Activated CD4-positive, alpha-beta memory T cell treated with anti-CD3 and anti-CD28 coated beads for 36 hours (primary cell): ENCODE measurements around the gene NCKAP1. TPM values are rescaled to one million over a fixed set of nuclear protein-coding genes. Genes with fewer than 3 reads are reported as not detected.

Experiments
- CTCF ChIA-PET: fragments of 350-600 bp; sonication (Branson Sonifier 250); formaldehyde crosslinking; loops from one replicate; lab custom pipeline; 2021; ENCODE audit warnings: antibody characterized with exemption, inconsistent platforms; lab: Charles Lee
- POLR2A ChIA-PET: fragments of 350-600 bp; sonication (Branson Sonifier 250); formaldehyde crosslinking; loops from one replicate; lab custom pipeline; 2021; ENCODE audit warnings: antibody characterized with exemption; lab: Charles Lee
- DNase-seq: peaks from one replicate; pipeline ENCODE4 v3.0.0-alpha.2; 2020
- H3K27ac Mint-ChIP-seq: one replicate; pipeline ENCODE4 v1.8.0; 2021; ENCODE audit warnings: mixed read lengths
- H3K27me3 Mint-ChIP-seq: one replicate; pipeline ENCODE4 v1.8.0; 2021; ENCODE audit warnings: mixed read lengths
- H3K36me3 Mint-ChIP-seq: one replicate; pipeline ENCODE4 v1.8.0; 2021; ENCODE audit warnings: mixed read lengths
- H3K4me1 Mint-ChIP-seq: one replicate; pipeline ENCODE4 v1.8.0; 2021; ENCODE audit warnings: low read depth, mixed read lengths
- H3K4me3 Mint-ChIP-seq: one replicate; pipeline ENCODE4 v1.8.0; 2021; ENCODE audit warnings: mild to moderate bottlenecking, mixed read lengths
- H3K9me3 Mint-ChIP-seq: one replicate; pipeline ENCODE4 v1.8.0; 2021; ENCODE audit warnings: mixed read lengths
- intact Hi-C: fragments of 100-400 bp; cut with micrococcal nuclease; formaldehyde crosslinking; loops from one replicate; pipeline ENCODE4 v1.15.1; 2023
- total RNA-seq, 2 experiments: library from RNA; stranded (reverse); gene quantifications; one replicate each; pipeline ENCODE4 v1.2.3, GENCODE V29; 2021

The NCKAP1 gene
- total RNA-seq, 2 experiments from 2014 or later, result 18.8 to 21.7 TPM

DNA sequence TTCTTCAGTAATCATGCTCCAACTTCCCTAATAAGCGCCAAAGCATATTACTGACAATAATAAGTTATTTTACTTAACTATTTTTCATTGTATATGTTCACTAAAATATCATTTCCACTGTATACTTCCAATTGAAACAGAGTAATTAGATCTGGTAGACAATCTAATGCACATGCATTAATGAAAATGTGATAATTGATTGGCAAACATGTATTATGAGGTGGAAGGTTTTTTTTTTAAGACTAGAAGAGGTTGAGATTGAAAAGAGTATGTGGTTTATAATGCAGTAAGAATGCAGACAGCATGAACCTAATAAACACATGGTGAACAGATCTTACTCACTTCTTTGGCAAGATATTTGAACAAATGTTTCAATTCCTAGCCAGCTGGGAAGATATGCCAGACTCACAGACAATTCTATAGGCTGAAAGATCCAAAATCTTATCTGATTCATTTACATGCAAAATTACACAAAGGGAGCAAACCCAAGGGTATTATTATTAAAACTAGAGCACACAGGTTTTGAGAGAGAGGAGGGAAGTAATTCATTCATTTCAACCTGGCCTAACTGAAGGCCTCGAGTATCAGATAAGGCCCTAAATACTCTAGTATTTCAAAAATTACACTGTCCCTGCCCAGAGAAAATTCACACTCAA is 2.8 kb downstream of the NCKAP1 start:
- intact Hi-C loops, result loop anchor here (5.0 kb wide), 1 partner anchor 83 kb away; no protein-coding TSS in a partner anchor
- POLR2A ChIA-PET, result no interaction called here
- Mint-ChIP-seq H3K27me3 (peaks cover 32% of the 10 kb centered on the region), H3K4me1 (peaks cover 28% of the 10 kb centered on the region), H3K27ac (no peak overlapping the region), H3K9me3 (no peaks in the 10 kb centered on the region), H3K4me3 (no peak overlapping the region), H3K36me3 (no peaks in the 10 kb centered on the region)
- DNase-seq, result no peak
- CTCF ChIA-PET, result no interaction called here

DNA sequence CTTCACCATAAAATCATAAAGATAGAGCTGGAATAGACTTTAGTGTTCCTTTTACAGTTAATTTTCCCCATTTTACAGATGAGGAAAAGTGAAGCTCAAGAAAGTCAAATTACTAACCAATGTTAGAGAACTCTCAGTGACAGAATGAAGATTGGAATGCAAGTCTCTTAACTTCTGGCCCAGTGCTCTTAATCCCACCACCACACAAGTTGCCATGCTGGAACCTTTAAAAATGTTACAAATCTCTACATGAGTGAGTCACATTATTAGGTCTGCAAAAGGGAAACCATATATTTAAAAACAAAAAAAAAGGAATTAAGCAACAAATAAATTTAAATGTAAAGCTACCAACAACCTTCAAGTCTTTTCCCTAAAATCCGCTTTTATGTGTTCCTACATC is 3.5 kb downstream of the NCKAP1 start:
- CTCF ChIA-PET, result no interaction called here

DNA sequence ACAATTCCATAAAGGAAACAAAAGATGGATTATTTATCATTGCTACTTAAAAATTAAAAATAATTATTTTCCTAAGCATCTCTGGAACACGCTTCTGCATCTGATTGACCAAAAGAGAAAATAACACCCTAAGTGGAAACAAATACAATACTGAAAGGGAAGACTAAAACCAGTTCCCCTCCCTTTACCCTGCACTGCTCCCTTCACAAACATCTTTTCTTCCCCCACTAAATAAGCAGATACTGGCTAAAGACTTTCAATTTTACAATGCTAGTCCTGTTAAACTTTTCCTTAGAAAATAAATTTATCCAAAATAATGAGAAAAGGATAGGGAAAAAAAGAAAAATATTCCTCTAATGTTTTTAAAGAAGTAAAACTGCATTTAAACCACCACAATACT is 4.3 kb downstream of the NCKAP1 start:
- Mint-ChIP-seq H3K27ac (no peak overlapping the region), H3K27me3 (peaks cover 34% of the 10 kb centered on the region), H3K9me3 (no peaks in the 10 kb centered on the region), H3K36me3 (no peaks in the 10 kb centered on the region), H3K4me3 (no peak overlapping the region), H3K4me1 (peaks cover 27% of the 10 kb centered on the region)
- intact Hi-C loops, result no loop called here
- POLR2A ChIA-PET, result no interaction called here
- CTCF ChIA-PET, result interaction anchor here (1.4 kb wide), 1 partner anchor 55 kb away, joined by 3 read pairs; no protein-coding TSS in a partner anchor
- no peak for DNase-seq

More for the DNA sequence above, 3.5 kb downstream of the NCKAP1 start:
- Mint-ChIP-seq H3K4me1 (peaks cover 28% of the 10 kb centered on the region), H3K27me3 (peaks cover 35% of the 10 kb centered on the region), H3K36me3 (no peaks in the 10 kb centered on the region), H3K27ac (no peak overlapping the region), H3K9me3 (no peaks in the 10 kb centered on the region), H3K4me3 (no peak overlapping the region)
- intact Hi-C loops, result loop anchor here (5.0 kb wide), 1 partner anchor 83 kb away; no protein-coding TSS in a partner anchor
- no peak for DNase-seq
- POLR2A ChIA-PET, result no interaction called here

DNA sequence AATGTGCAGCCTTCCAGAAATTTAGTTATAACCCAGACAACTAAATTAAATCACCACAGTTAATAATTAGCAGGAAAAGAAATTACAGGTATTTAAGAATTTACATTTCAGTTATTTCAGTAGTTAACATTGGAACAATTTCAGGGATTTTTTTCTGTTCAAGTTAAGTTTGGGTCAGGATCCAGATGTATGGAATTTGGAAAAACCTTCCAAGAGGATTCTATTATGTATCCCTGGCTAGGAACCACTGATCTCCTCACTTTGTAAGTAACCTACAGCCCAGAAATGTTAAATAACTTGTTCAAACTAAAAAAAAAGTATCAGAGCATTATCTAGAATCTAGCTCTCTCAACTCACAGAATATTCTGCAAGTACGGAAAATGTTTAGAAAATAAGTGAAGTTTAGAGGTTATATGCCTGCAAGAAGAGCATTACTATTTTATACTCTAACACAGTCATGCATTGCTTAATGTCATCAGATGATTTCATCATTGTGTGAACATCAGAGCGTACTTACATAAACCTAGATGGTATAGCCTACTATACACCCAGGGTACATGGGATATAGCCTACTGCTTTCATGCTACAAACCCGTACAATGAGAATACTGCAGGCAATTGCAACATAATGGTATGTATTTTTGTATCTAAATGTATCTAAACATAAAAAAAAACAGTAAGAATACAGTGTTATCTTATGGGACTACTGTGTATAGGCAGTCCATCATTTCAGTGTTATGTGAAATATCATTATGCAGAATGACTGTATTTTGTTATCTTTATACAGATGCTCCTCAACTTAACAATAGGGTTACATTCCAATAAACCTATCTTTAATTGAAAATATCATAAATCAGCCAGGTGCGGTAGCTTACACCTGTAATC is 6.1 kb downstream of the NCKAP1 start:
- H3K36me3 Mint-ChIP-seq, result no peaks in the 10 kb centered on the region
- POLR2A ChIA-PET, result no interaction called here
- H3K4me1 Mint-ChIP-seq, result peaks cover 22% of the 10 kb centered on the region
- peaks cover 30% of the 10 kb centered on the region for H3K27me3 Mint-ChIP-seq
- no peaks in the 10 kb centered on the region for H3K9me3 Mint-ChIP-seq
- CTCF ChIA-PET, result interaction anchor here (1.2 to 1.4 kb wide), 2 partner anchors 10 to 53 kb away, joined by 3 read pairs; no protein-coding TSS in a partner anchor
- H3K27ac Mint-ChIP-seq, result no peak overlapping the region
- no peak for DNase-seq
- no peak overlapping the region for H3K4me3 Mint-ChIP-seq
- intact Hi-C loops, result no loop called here

DNA sequence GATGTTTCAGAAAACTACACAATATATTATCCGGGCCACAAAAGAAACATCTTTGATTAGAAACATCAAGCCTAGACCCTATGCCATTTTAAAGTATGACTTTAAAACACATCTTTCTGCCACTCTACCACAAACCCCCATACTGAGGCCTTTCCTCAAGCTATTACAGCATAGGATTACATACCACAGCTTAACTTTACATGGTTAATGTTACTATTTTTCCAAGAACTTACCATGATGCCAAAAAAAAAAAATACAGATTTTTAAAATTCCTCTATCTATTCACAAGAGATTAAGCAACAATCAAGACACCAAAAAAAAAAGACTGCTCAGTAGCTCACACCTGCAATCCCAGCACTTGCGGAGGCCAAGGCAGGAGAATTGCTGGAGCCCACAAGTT is 9.0 kb downstream of the NCKAP1 start:
- POLR2A ChIA-PET, result no interaction called here
- no peaks in the 10 kb centered on the region for H3K4me1 Mint-ChIP-seq
- CTCF ChIA-PET, result interaction anchor here (0.7 kb wide), 1 partner anchor 39 kb away, joined by 5 read pairs; no protein-coding TSS in a partner anchor
- intact Hi-C loops, result no loop called here
- no peak for DNase-seq
- peaks cover 17% of the 10 kb centered on the region for H3K27me3 Mint-ChIP-seq
- no peak overlapping the region for H3K4me3 Mint-ChIP-seq
- H3K9me3 Mint-ChIP-seq, result no peaks in the 10 kb centered on the region
- H3K36me3 Mint-ChIP-seq, result no peaks in the 10 kb centered on the region
- no peak overlapping the region for H3K27ac Mint-ChIP-seq

DNA sequence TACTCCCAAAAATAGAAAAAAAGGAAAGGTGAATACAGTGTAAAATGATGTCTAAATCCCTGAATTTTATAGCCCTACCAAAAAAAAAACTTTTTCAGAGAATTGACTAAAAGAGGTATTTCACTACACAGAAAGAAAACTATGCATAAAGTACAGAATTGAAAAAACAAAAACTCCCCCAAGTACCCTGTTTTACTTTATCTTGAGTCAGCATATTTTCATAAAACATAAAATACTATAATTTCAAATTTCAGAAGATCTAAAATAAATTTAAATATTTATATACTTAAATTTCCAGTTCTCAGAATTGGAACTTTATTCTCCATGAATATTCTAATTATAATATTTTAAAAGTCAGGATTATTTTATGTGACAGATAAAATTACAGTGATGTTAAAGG is 10.1 kb downstream of the NCKAP1 start:
- Mint-ChIP-seq H3K27me3 (peaks cover 15% of the 10 kb centered on the region), H3K9me3 (no peaks in the 10 kb centered on the region), H3K27ac (no peak overlapping the region), H3K4me3 (no peak overlapping the region), H3K36me3 (no peaks in the 10 kb centered on the region), H3K4me1 (no peaks in the 10 kb centered on the region)
- intact Hi-C loops, result no loop called here
- ChIA-PET CTCF (no interaction called here), POLR2A (no interaction called here)
- no peak for DNase-seq

DNA sequence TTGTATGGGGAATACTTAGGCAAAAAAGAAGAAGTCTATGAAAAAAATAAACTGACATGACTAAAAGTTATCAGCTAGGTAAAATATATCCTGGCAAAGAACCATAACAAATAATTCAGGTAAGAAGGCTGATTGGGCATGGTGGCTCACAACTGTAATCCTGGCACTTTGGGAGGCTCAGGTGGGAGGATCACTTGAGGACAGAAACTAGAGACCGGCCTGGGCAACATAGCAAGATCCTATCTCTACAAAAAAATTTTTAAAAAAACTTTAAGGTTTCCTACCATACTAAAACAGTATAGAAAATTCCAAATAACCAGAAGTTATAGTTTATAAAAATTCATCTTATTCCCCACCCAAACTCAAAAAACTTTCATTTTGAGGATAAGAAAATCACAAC is 10.8 kb downstream of the NCKAP1 start:
- no peak overlapping the region for H3K27ac Mint-ChIP-seq
- CTCF ChIA-PET, result interaction anchor here (1.2 kb wide), 1 partner anchor 48 kb away, joined by 4 read pairs; no protein-coding TSS in a partner anchor
- DNase-seq, result no peak
- no peaks in the 10 kb centered on the region for H3K9me3 Mint-ChIP-seq
- H3K36me3 Mint-ChIP-seq, result peaks cover 4% of the 10 kb centered on the region
- POLR2A ChIA-PET, result no interaction called here
- H3K27me3 Mint-ChIP-seq, result peaks cover 11% of the 10 kb centered on the region
- no peaks in the 10 kb centered on the region for H3K4me1 Mint-ChIP-seq
- no peak overlapping the region for H3K4me3 Mint-ChIP-seq
- intact Hi-C loops, result no loop called here

DNA sequence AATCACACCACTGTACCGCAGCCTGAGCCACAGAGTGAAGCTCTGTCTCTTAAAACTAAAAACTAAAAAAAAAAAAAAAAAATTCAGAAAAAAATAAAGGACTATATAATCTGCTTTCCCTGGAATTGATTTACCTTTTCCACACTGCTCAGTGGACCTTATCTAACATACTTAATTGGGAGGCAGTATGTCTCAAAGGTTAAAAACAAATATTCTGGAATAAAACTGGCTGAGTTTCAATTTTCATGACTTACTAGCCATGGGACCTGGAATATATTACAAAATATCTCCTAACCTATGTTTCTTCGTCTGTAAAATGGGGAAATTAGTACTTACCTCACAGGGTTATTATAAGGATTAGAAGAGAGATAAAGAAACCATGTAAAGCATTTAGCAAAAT is 11.8 kb downstream of the NCKAP1 start:
- DNase-seq, result no peak
- Mint-ChIP-seq H3K36me3 (peaks cover 8% of the 10 kb centered on the region), H3K4me1 (no peaks in the 10 kb centered on the region), H3K27me3 (peaks cover 6% of the 10 kb centered on the region), H3K9me3 (no peaks in the 10 kb centered on the region), H3K27ac (no peak overlapping the region), H3K4me3 (no peak overlapping the region)
- POLR2A ChIA-PET, result no interaction called here
- CTCF ChIA-PET, result interaction anchor here (0.6 kb wide), 1 partner anchor 1495 kb away, joined by 3 read pairs; no protein-coding TSS in a partner anchor
- intact Hi-C loops, result no loop called here

DNA sequence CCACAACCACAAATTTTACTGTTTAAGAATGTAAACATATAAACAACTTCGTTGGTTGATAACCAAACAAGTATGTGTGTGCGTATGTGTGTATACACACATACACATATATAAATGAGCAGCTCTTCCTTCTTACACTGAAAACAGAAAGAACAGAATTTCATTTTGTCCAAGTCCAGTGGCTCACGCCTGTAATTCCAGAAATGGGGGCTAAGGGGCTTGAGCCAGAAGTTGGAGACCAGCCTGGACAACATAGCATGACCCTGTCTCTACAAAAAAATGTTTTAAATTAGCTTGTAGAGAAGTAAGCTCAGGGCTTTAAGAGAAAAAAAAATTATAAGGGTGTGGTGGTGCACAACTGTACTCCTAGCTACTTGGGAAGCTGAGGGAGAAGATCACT is 12.3 kb downstream of the NCKAP1 start:
- Mint-ChIP-seq H3K4me3 (no peak overlapping the region), H3K27me3 (peaks cover 6% of the 10 kb centered on the region)

DNA sequence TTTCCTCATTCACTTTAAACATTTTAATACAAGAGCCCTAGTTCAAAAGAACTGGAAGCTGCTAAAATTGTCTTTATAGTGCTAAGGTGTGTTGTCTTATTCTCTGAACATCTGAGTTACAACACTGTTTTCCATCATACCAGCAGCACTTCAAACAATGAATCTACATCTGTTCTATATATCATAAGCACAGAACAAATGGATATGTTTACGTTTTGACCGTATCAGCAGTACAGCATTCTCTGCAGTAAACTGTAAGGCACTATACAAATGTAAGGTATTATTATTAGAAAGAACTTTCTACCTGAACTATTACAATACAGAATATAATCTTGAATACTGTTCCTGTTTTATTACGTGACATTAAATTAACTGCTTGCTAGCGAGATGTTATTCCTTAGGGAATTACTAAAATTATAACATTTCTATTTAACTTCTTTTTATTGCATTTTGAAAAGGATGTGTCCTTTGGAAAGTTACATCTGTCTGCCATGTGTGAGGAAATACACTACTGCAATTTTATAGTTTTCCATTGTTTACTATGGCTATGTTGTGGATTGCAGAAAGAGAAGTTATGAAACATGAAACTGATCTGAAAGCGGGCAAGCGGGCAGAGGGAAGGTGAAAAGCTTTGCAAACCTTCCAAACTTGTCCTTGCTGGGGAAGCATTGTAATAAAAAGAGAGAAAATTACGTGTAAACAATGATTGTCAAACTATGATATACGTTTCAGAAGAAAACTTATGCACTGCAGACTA is 13.7 kb downstream of the NCKAP1 start:
- no peak overlapping the region for H3K27ac Mint-ChIP-seq
- H3K4me3 Mint-ChIP-seq, result no peak overlapping the region
- intact Hi-C loops, result no loop called here
- H3K4me1 Mint-ChIP-seq, result no peaks in the 10 kb centered on the region
- no peak for DNase-seq
- peaks cover 3% of the 10 kb centered on the region for H3K27me3 Mint-ChIP-seq
- CTCF ChIA-PET, result interaction anchor here (1.1 kb wide), 1 partner anchor 25 kb away, joined by 3 read pairs; no protein-coding TSS in a partner anchor
- peaks cover 14% of the 10 kb centered on the region for H3K36me3 Mint-ChIP-seq
- H3K9me3 Mint-ChIP-seq, result no peaks in the 10 kb centered on the region
- POLR2A ChIA-PET, result no interaction called here

More for the DNA sequence above, 12.3 kb downstream of the NCKAP1 start:
- ChIA-PET POLR2A (no interaction called here), CTCF (interaction anchor here (0.6 kb wide), 1 partner anchor 1495 kb away, joined by 3 read pairs; no protein-coding TSS in a partner anchor)
- Mint-ChIP-seq H3K9me3 (no peaks in the 10 kb centered on the region), H3K4me1 (no peaks in the 10 kb centered on the region), H3K27ac (no peak overlapping the region), H3K36me3 (peaks cover 10% of the 10 kb centered on the region)
- intact Hi-C loops, result no loop called here
- DNase-seq, result no peak

DNA sequence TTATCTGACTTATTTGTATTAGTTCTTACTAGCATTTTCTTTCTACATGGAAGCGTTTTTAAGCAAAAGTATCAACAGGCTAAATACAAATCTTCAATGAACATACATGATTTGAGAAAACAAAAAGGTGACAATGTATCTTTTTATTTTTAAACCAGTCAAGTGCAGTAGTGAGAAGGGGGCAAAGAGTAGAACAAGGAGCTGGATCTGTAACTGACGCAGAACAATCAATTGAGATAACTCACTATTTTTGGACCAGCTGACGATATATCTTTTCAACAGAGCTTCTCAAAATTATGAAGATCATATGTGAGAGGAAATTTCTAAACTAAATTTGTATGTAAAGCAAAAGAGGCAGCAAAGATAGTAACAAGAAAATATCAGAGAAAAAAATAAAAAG is 15.5 kb downstream of the NCKAP1 start:
- POLR2A ChIA-PET, result no interaction called here
- H3K4me1 Mint-ChIP-seq, result no peaks in the 10 kb centered on the region
- CTCF ChIA-PET, result no interaction called here

DNA sequence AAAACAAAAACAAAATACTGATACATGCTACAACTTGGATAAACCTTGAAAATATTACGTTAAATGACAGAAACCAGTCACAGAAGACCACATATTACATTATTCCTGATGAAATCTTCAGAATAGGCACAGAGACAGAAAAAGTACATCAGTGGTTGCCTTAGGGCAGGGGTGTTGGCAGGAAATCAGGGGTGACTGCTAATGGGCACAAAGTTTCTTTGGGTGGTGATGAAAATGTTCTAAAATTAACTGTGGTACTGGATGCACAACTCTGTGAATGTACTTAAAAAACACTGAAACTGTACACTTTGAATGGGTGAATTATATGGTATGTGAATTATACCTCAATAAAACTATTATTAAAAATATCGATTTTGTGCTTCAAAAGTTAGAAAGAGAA is 16.6 kb downstream of the NCKAP1 start:
- Mint-ChIP-seq H3K27ac (no peak overlapping the region), H3K4me1 (no peaks in the 10 kb centered on the region), H3K9me3 (no peaks in the 10 kb centered on the region), H3K4me3 (no peak overlapping the region), H3K27me3 (no peaks in the 10 kb centered on the region), H3K36me3 (peaks cover 16% of the 10 kb centered on the region)
- POLR2A ChIA-PET, result no interaction called here
- intact Hi-C loops, result no loop called here
- no peak for DNase-seq
- CTCF ChIA-PET, result no interaction called here

More for the DNA sequence above, 15.5 kb downstream of the NCKAP1 start:
- intact Hi-C loops, result no loop called here
- no peak for DNase-seq
- Mint-ChIP-seq H3K4me3 (no peak overlapping the region), H3K9me3 (no peaks in the 10 kb centered on the region), H3K36me3 (peaks cover 14% of the 10 kb centered on the region), H3K27me3 (no peaks in the 10 kb centered on the region), H3K27ac (no peak overlapping the region)
